Measurements from ENCODE around the gene PRAMEF6. TPM values are rescaled to one million over a fixed set of nuclear protein-coding genes. Genes with fewer than 3 reads are reported as not detected.
"Not testable (repeated sequence)": the region's sequence is repeated elsewhere in the genome, so short reads cannot be mapped to it uniquely, and the experiment has no call there.

PRAMEF6 gene
- not detected for total RNA-seq

GRCh38 chr1:12947480-12947879 is at the start of gene PRAMEF6:
Gene PRAMEF6 (minus strand): TSS chr1:12947580. CDS start chr1:12942518, 5,062 bp downstream.
- H3K4me1 Mint-ChIP-seq, H3K4me3 Mint-ChIP-seq: not testable (repeated sequence)

GRCh38 chr1:12924368-12924767 is 23.0 kb downstream of the PRAMEF6 start:
- H3K9me3 Mint-ChIP-seq, H3K4me1 Mint-ChIP-seq, H3K27ac Mint-ChIP-seq, H3K27me3 Mint-ChIP-seq, H3K36me3 Mint-ChIP-seq, H3K4me3 Mint-ChIP-seq, DNase-seq: not testable (repeated sequence)

More at GRCh38 chr1:12947480-12947879, at the start of gene PRAMEF6:
- H3K9me3 Mint-ChIP-seq, DNase-seq, H3K27ac Mint-ChIP-seq, H3K36me3 Mint-ChIP-seq, H3K27me3 Mint-ChIP-seq: not testable (repeated sequence)

- not testable (repeated sequence) for H3K9me3 Mint-ChIP-seq, H3K27ac Mint-ChIP-seq
Observed at GRCh38 chr1:12921749-12922148, 25.6 kb downstream of the PRAMEF6 start.

GRCh38 chr1:12916310-12916709 is 31.1 kb downstream of the PRAMEF6 start, which contains the start of gene PRAMEF7:
Gene PRAMEF7 (plus strand): TSS chr1:12916610. CDS start chr1:12917693, 1,083 bp downstream.
- H3K9me3 Mint-ChIP-seq, DNase-seq, H3K4me3 Mint-ChIP-seq, H3K27me3 Mint-ChIP-seq, H3K27ac Mint-ChIP-seq, H3K36me3 Mint-ChIP-seq, H3K4me1 Mint-ChIP-seq: not testable (repeated sequence)

More at GRCh38 chr1:12921749-12922148, 25.6 kb downstream of the PRAMEF6 start:
- not testable (repeated sequence) for DNase-seq, H3K36me3 Mint-ChIP-seq, H3K4me1 Mint-ChIP-seq, H3K27me3 Mint-ChIP-seq, H3K4me3 Mint-ChIP-seq

- H3K9me3 Mint-ChIP-seq, H3K27me3 Mint-ChIP-seq, H3K4me3 Mint-ChIP-seq, H3K27ac Mint-ChIP-seq, DNase-seq, H3K4me1 Mint-ChIP-seq, H3K36me3 Mint-ChIP-seq: not testable (repeated sequence)
Observed at GRCh38 chr1:12903793-12904572, 43.4 kb downstream of the PRAMEF6 start.

DNA sequence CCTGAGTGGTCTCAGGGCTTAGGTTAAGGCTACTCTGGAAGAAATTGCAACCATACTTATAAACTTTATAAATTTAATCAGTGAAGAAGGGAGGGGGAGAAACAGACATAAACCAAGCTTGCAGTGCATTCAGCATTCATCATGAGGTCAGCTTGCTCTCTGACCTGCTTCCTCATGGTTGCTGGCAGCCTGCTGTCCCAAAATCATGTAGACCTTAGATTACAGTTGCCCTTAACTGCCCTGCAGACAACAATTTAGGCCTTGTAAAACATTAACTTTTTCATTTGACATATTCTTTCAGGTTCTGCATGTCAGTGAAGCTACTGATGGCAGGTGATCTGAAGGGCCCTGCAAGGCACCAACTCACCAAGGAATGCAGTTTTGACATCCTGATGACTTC is 48.2 kb downstream of the PRAMEF6 start:
- H3K27ac Mint-ChIP-seq = not testable (repeated sequence)

DNA sequence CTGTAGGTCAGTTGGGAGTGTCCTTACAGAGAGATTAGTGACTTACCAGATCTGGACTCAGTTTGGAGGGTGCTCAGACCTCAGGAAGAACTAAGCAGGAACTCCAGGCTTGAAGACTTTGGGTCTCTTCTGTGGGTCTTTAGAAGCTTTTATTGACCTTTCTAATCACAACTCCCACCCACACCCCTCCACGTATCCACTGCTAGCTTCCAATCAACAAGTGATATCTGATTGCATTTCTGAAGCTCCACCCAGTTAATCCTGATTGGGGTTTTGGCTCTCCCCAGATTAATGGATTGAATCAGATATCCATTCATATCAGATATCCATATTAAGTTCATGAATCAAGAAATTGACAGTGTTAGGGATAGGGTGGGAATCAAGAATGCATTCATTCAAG is 49.2 kb downstream of the PRAMEF6 start, which contains the start of gene PRAMEF10:
Gene PRAMEF10, minus strand, starts transcription at position 101 of the 400 bp plus-strand sequence. CDS start 2,423 bp downstream, outside the sequence.
- DNase-seq, H3K9me3 Mint-ChIP-seq, H3K27ac Mint-ChIP-seq, H3K27me3 Mint-ChIP-seq, H3K4me1 Mint-ChIP-seq, H3K4me3 Mint-ChIP-seq, H3K36me3 Mint-ChIP-seq: not testable (repeated sequence)

More for the DNA sequence above, 48.2 kb downstream of the PRAMEF6 start:
- not testable (repeated sequence) for H3K9me3 Mint-ChIP-seq, H3K27me3 Mint-ChIP-seq, DNase-seq, H3K4me3 Mint-ChIP-seq, H3K36me3 Mint-ChIP-seq, H3K4me1 Mint-ChIP-seq

Other genes starting within 250 kb of the PRAMEF6 start
- not detected for gene AADACL3, start 231.5 kb downstream of the PRAMEF6 start, total RNA-seq
- not detected for gene CFAP107, start 201.4 kb downstream of the PRAMEF6 start, total RNA-seq
- gene PRAMEF12, start 173.8 kb downstream of the PRAMEF6 start, total RNA-seq = not detected
- gene PRAMEF1, start 156.2 kb downstream of the PRAMEF6 start, total RNA-seq = not detected
- not detected for gene PRAMEF11, start 116.2 kb downstream of the PRAMEF6 start, total RNA-seq
- not detected for gene HNRNPCL1, start 98.9 kb downstream of the PRAMEF6 start, total RNA-seq
- not detected for gene PRAMEF2, start 90.5 kb downstream of the PRAMEF6 start, total RNA-seq
- not detected for gene PRAMEF4, start 61.4 kb downstream of the PRAMEF6 start, total RNA-seq
- not detected for gene PRAMEF10, start 49.3 kb downstream of the PRAMEF6 start, total RNA-seq
- gene PRAMEF7, start 31.0 kb downstream of the PRAMEF6 start, total RNA-seq = not detected
- gene PRAMEF27, start 109.0 kb upstream of the PRAMEF6 start, total RNA-seq = not detected
- not detected for gene HNRNPCL3, start 113.2 kb upstream of the PRAMEF6 start, total RNA-seq
- not detected for gene PRAMEF25, start 123.2 kb upstream of the PRAMEF6 start, total RNA-seq
- not detected for gene HNRNPCL2, start 169.3 kb upstream of the PRAMEF6 start, total RNA-seq
- not detected for gene PRAMEF26, start 208.4 kb upstream of the PRAMEF6 start, total RNA-seq
- gene HNRNPCL4, start 218.1 kb upstream of the PRAMEF6 start, total RNA-seq = not detected
- gene PRAMEF9, start 224.3 kb upstream of the PRAMEF6 start, total RNA-seq = not detected